EH (cell line): ENCODE data around the gene NKX6-1.

Source experiments
- DNase-seq: peaks from one replicate; pipeline ENCODE4 v3.0.0-alpha.2; 2015; ENCODE audit warnings: low read depth

The NKX6-1 gene

GRCh38 chr4:84477738-84478137, 21.4 kb downstream of the NKX6-1 start:
- DNase-seq: no peak

GRCh38 chr4:84474107-84474506, 25.0 kb downstream of the NKX6-1 start:
- no peak for DNase-seq

GRCh38 chr4:84472154-84472553, 26.9 kb downstream of the NKX6-1 start:
- no peak for DNase-seq

GRCh38 chr4:84470204-84470785, 28.8 kb downstream of the NKX6-1 start:
- peak; percentile 15 for DNase-seq

- DNase-seq: no peak
These were observed 31.5 kb downstream of the NKX6-1 start for GRCh38 chr4:84467601-84468000.

GRCh38 chr4:84459783-84460182, 39.3 kb downstream of the NKX6-1 start:
- DNase-seq: no peak

GRCh38 chr4:84456157-84456556, 42.9 kb downstream of the NKX6-1 start:
- no peak for DNase-seq

- no peak for DNase-seq
These were observed 43.4 kb downstream of the NKX6-1 start for GRCh38 chr4:84455697-84456096.

GRCh38 chr4:84451546-84451945, 47.5 kb downstream of the NKX6-1 start:
- DNase-seq: peak; percentile 2

GRCh38 chr4:84443523-84443922, 55.6 kb downstream of the NKX6-1 start:
- DNase-seq: no peak

- DNase-seq: no peak
These were observed 56.3 kb downstream of the NKX6-1 start for GRCh38 chr4:84442778-84443177.
